DOHH2 (cell line): Measurements from ENCODE around the gene PVRIG.

Experiments used
- EZH2phosphoT487 ChIP-seq: fragments of 200-600 bp; sonication (generic); IDR thresholded peaks from 2 replicates; pipeline ENCODE4 v1.6.1; 2017; ENCODE audit warnings: borderline replicate concordance, mild to moderate bottlenecking, antibody characterized with exemption, low read length, moderate library complexity, mixed read lengths
- TF ChIP-seq, protein P1 (sequence below): fragments of 200-600 bp; sonication (generic); IDR thresholded peaks from one replicate; pipeline ENCODE4 v1.5.1; 2014; ENCODE audit warnings: antibody characterized with exemption, mild to moderate bottlenecking, low read depth, low read length; ENCODE audit not compliant: poor library complexity, severe bottlenecking

GRCh38 chr7:100174582-100174981, 45.2 kb upstream of the PVRIG start:
- TF ChIP-seq, protein P1, sequence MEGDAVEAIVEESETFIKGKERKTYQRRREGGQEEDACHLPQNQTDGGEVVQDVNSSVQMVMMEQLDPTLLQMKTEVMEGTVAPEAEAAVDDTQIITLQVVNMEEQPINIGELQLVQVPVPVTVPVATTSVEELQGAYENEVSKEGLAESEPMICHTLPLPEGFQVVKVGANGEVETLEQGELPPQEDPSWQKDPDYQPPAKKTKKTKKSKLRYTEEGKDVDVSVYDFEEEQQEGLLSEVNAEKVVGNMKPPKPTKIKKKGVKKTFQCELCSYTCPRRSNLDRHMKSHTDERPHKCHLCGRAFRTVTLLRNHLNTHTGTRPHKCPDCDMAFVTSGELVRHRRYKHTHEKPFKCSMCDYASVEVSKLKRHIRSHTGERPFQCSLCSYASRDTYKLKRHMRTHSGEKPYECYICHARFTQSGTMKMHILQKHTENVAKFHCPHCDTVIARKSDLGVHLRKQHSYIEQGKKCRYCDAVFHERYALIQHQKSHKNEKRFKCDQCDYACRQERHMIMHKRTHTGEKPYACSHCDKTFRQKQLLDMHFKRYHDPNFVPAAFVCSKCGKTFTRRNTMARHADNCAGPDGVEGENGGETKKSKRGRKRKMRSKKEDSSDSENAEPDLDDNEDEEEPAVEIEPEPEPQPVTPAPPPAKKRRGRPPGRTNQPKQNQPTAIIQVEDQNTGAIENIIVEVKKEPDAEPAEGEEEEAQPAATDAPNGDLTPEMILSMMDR: no peak
- no peak for TF ChIP-seq EZH2phosphoT487
